Kidney (tissue), 14 donors: Measurements from ENCODE around the gene RNF157. TPM values are rescaled to one million over a fixed set of nuclear protein-coding genes. Genes with fewer than 3 reads are reported as not detected.
A peak's percentile ranks its signal among the peaks of the same experiment; 100 is the strongest.
"Not testable (repeated sequence)": the region's sequence is repeated elsewhere in the genome, so short reads cannot be mapped to it uniquely, and the experiment has no call there.

ENCODE experiments used
- DNase-seq, 5 donors: peaks; one replicate each; pipeline ENCODE4 v3.0.0-alpha.2; 2013 to 2020
- FAIRE-seq: peaks from 2 replicates; lab custom pipeline; 2012; peaks lifted over from hg19 to GRCh38; lab: Jason Lieb, UNC
- H3K27ac ChIP-seq, 2 donors: one replicate each; pipeline ENCODE4 v1.7.0; 2013; ENCODE audit warnings: low read depth in 2 of 2, low read length in 2 of 2, inconsistent platforms in 1 of 2
- H3K27me3 ChIP-seq: one replicate; pipeline ENCODE4 v1.7.1; 2013; ENCODE audit warnings: low read length, inconsistent platforms; ENCODE audit not compliant: control insufficient read depth, insufficient read depth
- H3K36me3 ChIP-seq, 3 donors: one replicate each; pipeline versions ENCODE4 v1.7.0 to v1.7.1; 2013; ENCODE audit warnings: low read length in 3 of 3, control low read depth in 1 of 3, inconsistent platforms in 1 of 3; ENCODE audit not compliant: insufficient read depth in 3 of 3, control insufficient read depth in 2 of 3
- H3K4me1 ChIP-seq, 3 donors: one replicate each; pipeline versions ENCODE4 v1.7.0 to v1.7.1; 2013; ENCODE audit warnings: low read length in 3 of 3, inconsistent platforms in 1 of 3, low read depth in 1 of 3; ENCODE audit not compliant: control insufficient read depth in 2 of 3, insufficient read depth in 2 of 3
- H3K4me3 ChIP-seq, 3 donors: one replicate each; pipeline versions ENCODE4 v1.7.0 to v1.8.1; 2013; ENCODE audit warnings: low read length in 3 of 3, control low read depth in 1 of 3, inconsistent platforms in 1 of 3
- H3K9ac ChIP-seq, 3 donors: one replicate each; pipeline versions ENCODE4 v1.7.0 to v1.7.1; 2013; ENCODE audit warnings: low read length in 3 of 3, control low read depth in 1 of 3, inconsistent platforms in 1 of 3
- H3K9me3 ChIP-seq, 3 donors: one replicate each; pipeline versions ENCODE4 v1.7.0 to v1.7.1; 2013; ENCODE audit warnings: low read length in 3 of 3, control low read depth in 1 of 3, inconsistent platforms in 1 of 3; ENCODE audit not compliant: control insufficient read depth in 2 of 3, insufficient read depth in 1 of 3
- CTCF ChIP-seq: IDR thresholded peaks from 3 replicates; pipeline ENCODE4 v1.5.1; 2012; ENCODE audit warnings: mild to moderate bottlenecking, moderate library complexity, borderline replicate concordance; ENCODE audit not compliant: insufficient read depth; ENCODE audit errors: extremely low read depth
- intact Hi-C: fragments of 100-400 bp; cut with DNase I; formaldehyde crosslinking; loops from one replicate; pipeline ENCODE4 v1.11.1; 2022
- polyA plus RNA-seq: library from polyadenylated mRNA; stranded (reverse); fragments of 350-450 nt; fragmentation: Illumina TruSeq; extraction: RNeasy Lipid Tissue Mini Kit (QIAGEN cat#74804); gene quantifications from one replicate; pipeline ENCODE4 v1.2.3, GENCODE V29; 2014; ENCODE audit warnings: low read depth, low replicate concordance; ENCODE audit not compliant: insufficient read depth
- total RNA-seq: library from RNA; stranded (reverse); fragmentation: NEBNext Ultra II Directional; extraction: Animal tissue kit (Norgen Biotek cat#: 25700); gene quantifications from one replicate; pipeline ENCODE4 v1.2.1, GENCODE V29; 2021
- donor health status: control.
- donor health status: control.
- donor health status: control.
- donor health status: control.
- donor health status: control.
- donor health status: DM: yes; HTN: yes; CAD: no.
- donor health status: Normal renal cell carcinoma (clear cell type).

RNF157 gene
- total and polyA plus RNA-seq, 2 donors from 2014 or later = 4.8 to 12.4 TPM

GRCh38 chr17:76235883-76236282 is 4.4 kb downstream of the RNF157 start:
- intact Hi-C loops = no loop called here
- FAIRE-seq = no peak
- Histone ChIP-seq H3K4me3 (no peak overlapping the region), H3K36me3 (no peaks in the 10 kb centered on the region), H3K27ac (no peak overlapping the region), H3K9ac (no peak overlapping the region), H3K9me3 (no peaks in the 10 kb centered on the region), H3K27me3 (no peaks in the 10 kb centered on the region), H3K4me1 (no peaks in the 10 kb centered on the region)
- no peak for DNase-seq
- no peak for TF ChIP-seq CTCF

DNA sequence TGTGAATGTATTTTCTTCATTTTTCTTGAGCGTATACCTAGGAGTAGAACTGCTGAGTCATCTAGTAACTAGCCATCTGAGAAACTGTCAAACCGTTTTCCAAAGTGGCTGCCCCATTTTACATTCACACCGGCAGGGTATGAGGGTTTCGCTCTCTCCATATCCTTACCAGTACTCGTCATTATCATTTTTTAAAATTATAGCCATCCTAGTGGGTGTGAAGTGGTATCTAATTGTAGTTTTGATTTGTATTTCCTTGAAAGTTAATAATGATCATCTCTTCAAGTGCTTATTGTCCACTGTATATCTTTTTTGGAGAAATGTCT is 6.0 kb downstream of the RNF157 start:
- Histone ChIP-seq H3K27ac (no peak overlapping the region), H3K9ac (no peak overlapping the region), H3K27me3 (no peaks in the 10 kb centered on the region), H3K36me3 (no peaks in the 10 kb centered on the region), H3K4me3 (no peak overlapping the region), H3K9me3 (no peaks in the 10 kb centered on the region), H3K4me1 (no peaks in the 10 kb centered on the region)
- FAIRE-seq (no peak), DNase-seq (no peak)
- intact Hi-C loops = no loop called here
- no peak for TF ChIP-seq CTCF

GRCh38 chr17:76233588-76234353 is 6.5 kb downstream of the RNF157 start:
- H3K27ac ChIP-seq = no peak overlapping the region
- intact Hi-C loops = no loop called here
- H3K27me3 ChIP-seq = no peaks in the 10 kb centered on the region
- DNase-seq (no peak), FAIRE-seq (no peak)
- no peak for TF ChIP-seq CTCF
- H3K4me1 ChIP-seq = no peaks in the 10 kb centered on the region
- no peak overlapping the region for H3K9ac ChIP-seq
- H3K36me3 ChIP-seq = no peaks in the 10 kb centered on the region
- no peaks in the 10 kb centered on the region for H3K9me3 ChIP-seq
- no peak overlapping the region for H3K4me3 ChIP-seq

DNA sequence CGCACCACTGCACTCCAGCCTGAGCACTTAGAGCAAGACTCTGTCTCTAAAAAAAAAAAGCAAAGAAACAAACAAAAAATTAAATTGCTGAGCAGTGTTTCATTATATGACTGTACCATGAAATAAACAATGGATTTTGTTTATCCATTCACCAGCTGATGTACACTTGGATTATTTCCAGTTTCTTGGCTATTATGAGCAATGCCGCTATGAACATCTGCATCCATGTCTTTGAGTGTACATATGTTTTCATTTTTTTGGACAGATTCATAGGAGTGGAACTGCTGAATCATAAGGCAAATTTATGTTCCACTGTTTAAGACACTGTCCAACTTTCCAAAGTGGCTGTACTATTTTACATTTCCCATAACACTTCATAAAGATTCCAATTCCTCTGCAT is 8.0 kb downstream of the RNF157 start:
- no peak overlapping the region for H3K9ac ChIP-seq
- FAIRE-seq = no peak
- intact Hi-C loops = no loop called here
- peak in 1 of 5 donors; percentile 50 for DNase-seq
- no peak for TF ChIP-seq CTCF
- H3K27ac ChIP-seq = no peak overlapping the region
- no peaks in the 10 kb centered on the region for H3K9me3 ChIP-seq
- H3K36me3 ChIP-seq = no peaks in the 10 kb centered on the region
- H3K4me3 ChIP-seq = no peak overlapping the region
- no peaks in the 10 kb centered on the region for H3K4me1 ChIP-seq
- no peaks in the 10 kb centered on the region for H3K27me3 ChIP-seq

DNA sequence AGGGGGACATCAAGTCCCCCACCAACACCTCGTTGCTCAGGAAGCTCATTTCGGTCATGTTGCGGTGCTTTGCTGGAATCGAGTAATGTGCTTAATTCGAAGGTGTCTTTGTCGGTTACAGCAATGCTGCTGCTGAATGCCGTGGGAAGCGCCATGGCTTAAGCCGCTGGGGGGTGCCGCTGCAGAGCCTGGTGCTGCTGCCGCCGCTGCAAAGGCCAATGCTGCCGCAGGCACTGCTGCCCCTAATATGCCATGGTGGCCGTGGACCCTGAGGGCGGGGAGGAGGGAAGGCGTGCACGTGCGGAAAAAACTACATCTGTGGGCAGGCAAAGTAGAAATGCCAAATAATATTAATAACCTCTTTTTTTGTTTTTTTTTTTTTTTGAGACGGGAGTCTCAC is 13.5 kb downstream of the RNF157 start:
- H3K4me3 ChIP-seq, H3K9ac ChIP-seq, H3K4me1 ChIP-seq, H3K36me3 ChIP-seq, FAIRE-seq, H3K9me3 ChIP-seq, DNase-seq, H3K27ac ChIP-seq, H3K27me3 ChIP-seq: not testable (repeated sequence)
- intact Hi-C loops = loop anchor here (10.0 kb wide), 1 partner anchor 62 kb away; no protein-coding TSS in a partner anchor
